H1 (cell line): Measurements from ENCODE around the gene LRP5. TPM values are rescaled to one million over a fixed set of nuclear protein-coding genes. Genes with fewer than 3 reads are reported as not detected.

ENCODE experiments used
- CTCF ChIA-PET: fragments of 300-600 bp; sonication (Branson Sonifier 250); formaldehyde crosslinking; loops from one replicate; lab custom pipeline; 2021; ENCODE audit not compliant: partially characterized antibody; lab: Charles Lee
- POLR2A ChIA-PET: fragments of 300-600 bp; sonication (Branson Sonifier 250); formaldehyde crosslinking; loops from one replicate; lab custom pipeline; 2021; ENCODE audit warnings: inconsistent platforms; ENCODE audit not compliant: partially characterized antibody; lab: Charles Lee
- DNase-seq, 2 experiments: peaks; one replicate each; pipeline versions ENCODE4 v3.0.0 to v3.0.0-alpha.2; 2010 to 2022; ENCODE audit warnings: low spot score in 2 of 2, low read depth in 1 of 2, mixed read lengths in 1 of 2
- FAIRE-seq: peaks from 2 replicates; lab custom pipeline; 2011; peaks lifted over from hg19 to GRCh38; lab: Jason Lieb, UNC
- H2AFZ ChIP-seq: 2 replicates; pipeline ENCODE4 v1.8.1; 2012; ENCODE audit warnings: low read length, inconsistent platforms
- H2AK5ac ChIP-seq: 2 replicates; pipeline ENCODE4 v1.6.1; 2013; ENCODE audit warnings: low read depth, low read length
- H2BK120ac ChIP-seq: replicated peaks from 2 replicates; pipeline ENCODE3; 2013; ENCODE audit warnings: low read depth, low read length, inconsistent platforms
- H2BK12ac ChIP-seq: 2 replicates; pipeline ENCODE4 v1.6.1; 2013; ENCODE audit warnings: low read depth, low read length
- H2BK15ac ChIP-seq: 2 replicates; pipeline ENCODE4 v1.6.1; 2013; ENCODE audit warnings: low read length
- H2BK20ac ChIP-seq: 2 replicates; pipeline ENCODE4 v1.6.1; 2013; ENCODE audit warnings: low read length
- H2BK5ac ChIP-seq: 2 replicates; pipeline ENCODE4 v1.6.1; 2013; ENCODE audit warnings: low read depth, low read length
- H3K14ac ChIP-seq: 2 replicates; pipeline ENCODE4 v1.6.1; 2013; ENCODE audit warnings: inconsistent platforms; ENCODE audit not compliant: insufficient read length
- H3K18ac ChIP-seq: 2 replicates; pipeline ENCODE4 v1.6.1; 2013; ENCODE audit warnings: low read length; ENCODE audit errors: extremely low read depth
- H3K23ac ChIP-seq: 2 replicates; pipeline ENCODE4 v1.6.1; 2013; ENCODE audit warnings: inconsistent platforms; ENCODE audit not compliant: insufficient read length
- H3K23me2 ChIP-seq: 2 replicates; pipeline ENCODE4 v1.6.1; 2013; ENCODE audit warnings: low read depth, low read length
- H3K27ac ChIP-seq: 2 replicates; pipeline ENCODE4 v1.6.1; 2011; ENCODE audit warnings: low read depth, low read length, inconsistent platforms
- H3K27me3 ChIP-seq, 4 experiments: replicated peaks in 1 of 4; 1 replicate in 1 of 4; 2 replicates in 3 of 4; pipeline versions ENCODE4 v1.6.1 to v1.8.1; 2011 to 2013; ENCODE audit warnings: low read length in 3 of 4, mild to moderate bottlenecking in 3 of 4, inconsistent platforms in 2 of 4, mixed read lengths in 2 of 4, moderate library complexity in 1 of 4; ENCODE audit not compliant: control insufficient read depth in 3 of 4, insufficient read depth in 3 of 4; ENCODE audit errors: extremely low read depth in 1 of 4
- H3K36me3 ChIP-seq, 4 experiments: 2 replicates each; pipeline versions ENCODE4 v1.6.1 to v1.8.1; 2011 to 2013; ENCODE audit warnings: mild to moderate bottlenecking in 4 of 4, low read length in 3 of 4, moderate library complexity in 2 of 4, control low read depth in 1 of 4, inconsistent platforms in 1 of 4; ENCODE audit not compliant: insufficient read depth in 4 of 4, control insufficient read depth in 2 of 4
- H3K4ac ChIP-seq: replicated peaks from 2 replicates; pipeline ENCODE3; 2013; ENCODE audit warnings: low read length, low read depth, mixed read lengths, inconsistent platforms; ENCODE audit not compliant: insufficient read length
- H3K4me1 ChIP-seq, 4 experiments: replicated peaks in 1 of 4; 1 replicate in 1 of 4; 2 replicates in 3 of 4; pipeline versions ENCODE4 v1.6.1 to v1.8.1; 2011 to 2013; ENCODE audit warnings: low read length in 3 of 4, inconsistent platforms in 2 of 4, mixed read lengths in 1 of 4; ENCODE audit not compliant: insufficient read depth in 4 of 4, control insufficient read depth in 3 of 4
- H3K4me2 ChIP-seq, 2 experiments: 2 replicates each; pipeline versions ENCODE4 v1.6.1 to v1.8.1; 2011 to 2013; ENCODE audit warnings: low read depth in 2 of 2, low read length in 2 of 2, control low read depth in 1 of 2, inconsistent platforms in 1 of 2, mild to moderate bottlenecking in 1 of 2; ENCODE audit not compliant: insufficient read depth in 1 of 2
- H3K4me3 ChIP-seq, 4 experiments: fragments of 200-600, 300-600 bp in 1 of 4; sonication (generic), shearing (Covaris generic), sonication (Bioruptor Twin) in 1 of 4; 2 replicates each; pipeline versions ENCODE4 v1.5.1 to v1.8.1; 2011 to 2016; ENCODE audit warnings: low read length in 4 of 4, low read depth in 3 of 4, control low read depth in 2 of 4, inconsistent platforms in 2 of 4, mild to moderate bottlenecking in 2 of 4, mixed read lengths in 1 of 4, moderate library complexity in 1 of 4; ENCODE audit not compliant: insufficient read depth in 2 of 4; ENCODE audit errors: extremely low read depth in 1 of 4
- H3K56ac ChIP-seq: replicated peaks from 2 replicates; pipeline ENCODE3; 2013; ENCODE audit warnings: low read depth, mild to moderate bottlenecking, mixed read lengths, low read length, inconsistent platforms; ENCODE audit not compliant: insufficient read length
- H3K79me1 ChIP-seq: 2 replicates; pipeline ENCODE4 v1.6.1; 2013; ENCODE audit warnings: low read depth, low read length, control low read depth
- H3K79me2 ChIP-seq, 2 experiments: 2 replicates each; pipeline versions ENCODE4 v1.6.1 to v1.8.1; 2012 to 2013; ENCODE audit warnings: low read length in 2 of 2, mild to moderate bottlenecking in 2 of 2, inconsistent platforms in 1 of 2; ENCODE audit not compliant: insufficient read depth in 2 of 2, control insufficient read depth in 1 of 2
- H3K9ac ChIP-seq, 4 experiments: replicated peaks in 1 of 4; 1 replicate in 1 of 4; 2 replicates in 3 of 4; pipeline versions ENCODE4 v1.6.1 to v1.8.1; 2011 to 2013; ENCODE audit warnings: low read depth in 3 of 4, low read length in 3 of 4, control low read depth in 2 of 4, mild to moderate bottlenecking in 2 of 4, moderate library complexity in 2 of 4, inconsistent platforms in 1 of 4; ENCODE audit errors: extremely low read depth in 1 of 4
- H3K9me3 ChIP-seq, 2 experiments: 2 replicates each; pipeline versions ENCODE4 v1.6.1 to v1.8.1; 2012 to 2013; ENCODE audit warnings: mild to moderate bottlenecking in 2 of 2, moderate library complexity in 2 of 2, control low read depth in 1 of 2, inconsistent platforms in 1 of 2, low read depth in 1 of 2, low read length in 1 of 2, mixed read lengths in 1 of 2; ENCODE audit not compliant: insufficient read depth in 2 of 2
- H4K20me1 ChIP-seq, 2 experiments: replicated peaks in 1 of 2; 2 replicates each; pipeline versions ENCODE3 to v1.8.1; 2011 to 2013; ENCODE audit warnings: inconsistent platforms in 2 of 2, low read length in 2 of 2, mild to moderate bottlenecking in 1 of 2; ENCODE audit not compliant: insufficient read depth in 2 of 2, control insufficient read depth in 1 of 2
- H4K5ac ChIP-seq: 2 replicates; pipeline ENCODE4 v1.6.1; 2013; ENCODE audit warnings: low read length, low read depth, mixed read lengths, inconsistent platforms; ENCODE audit not compliant: insufficient read length
- H4K8ac ChIP-seq: 2 replicates; pipeline ENCODE4 v1.8.0; 2013; ENCODE audit warnings: mild to moderate bottlenecking, moderate library complexity, low read length, inconsistent platforms; ENCODE audit not compliant: insufficient read depth; ENCODE audit errors: extremely low read depth
- H4K91ac ChIP-seq: replicated peaks from 2 replicates; pipeline ENCODE3; 2013; ENCODE audit warnings: low read length, mixed read lengths, inconsistent platforms; ENCODE audit not compliant: insufficient read length
- BACH1 ChIP-seq: IDR thresholded peaks from 2 replicates; pipeline ENCODE4 v1.6.1; 2012; ENCODE audit warnings: low read length, improper control_type of control experiment
- BCL11A ChIP-seq, 2 experiments: IDR thresholded peaks; one replicate each; pipeline ENCODE4 v1.6.1; 2011; ENCODE audit warnings: low read depth in 2 of 2, low read length in 2 of 2, mild to moderate bottlenecking in 2 of 2
- CTCF ChIP-seq, 3 experiments: IDR thresholded peaks; 1 replicate in 2 of 3; 2 replicates in 1 of 3; pipeline versions ENCODE4 v1.5.1 to v1.6.1; 2011; ENCODE audit warnings: low read length in 3 of 3, mild to moderate bottlenecking in 3 of 3, inconsistent platforms in 2 of 3, low read depth in 1 of 3, moderate library complexity in 1 of 3; ENCODE audit not compliant: insufficient read depth in 1 of 3; ENCODE audit errors: control extremely low read depth in 1 of 3
- EP300 ChIP-seq, 2 experiments: IDR thresholded peaks; 1 replicate in 1 of 2; 2 replicates in 1 of 2; pipeline ENCODE4 v1.6.1; 2011 to 2012; ENCODE audit warnings: low read depth in 2 of 2, low read length in 2 of 2, mild to moderate bottlenecking in 2 of 2, borderline replicate concordance in 1 of 2, inconsistent platforms in 1 of 2, moderate library complexity in 1 of 2
- JUND ChIP-seq: IDR thresholded peaks from 2 replicates; pipeline ENCODE4 v1.6.1; 2011; ENCODE audit warnings: mild to moderate bottlenecking, improper control_type of control experiment, low read length
- MAFK ChIP-seq: IDR thresholded peaks from 2 replicates; pipeline ENCODE4 v1.6.1; 2012; ENCODE audit warnings: low read depth, mild to moderate bottlenecking, improper control_type of control experiment, low read length
- RNF2 ChIP-seq: fragments of 200-900, 300-1000 bp; sonication (generic); IDR thresholded peaks from 2 replicates; pipeline ENCODE4 v1.7.1; 2016; ENCODE audit warnings: borderline replicate concordance, low read depth, mild to moderate bottlenecking, antibody characterized with exemption, low read length; ENCODE audit not compliant: poor library complexity, severe bottlenecking; ENCODE audit errors: missing control alignments
- TBP ChIP-seq: IDR thresholded peaks from 2 replicates; pipeline ENCODE4 v1.6.1; 2011; ENCODE audit warnings: low read depth, low read length, improper control_type of control experiment
- TCF12 ChIP-seq: IDR thresholded peaks from 2 replicates; pipeline ENCODE4 v1.6.1; 2011; ENCODE audit warnings: low read depth, mild to moderate bottlenecking, low read length
- TEAD4 ChIP-seq: IDR thresholded peaks from 2 replicates; pipeline ENCODE4 v1.6.1; 2012; ENCODE audit warnings: low read depth, low read length, inconsistent platforms, mixed read lengths
- ZNF274 ChIP-seq: IDR thresholded peaks from 2 replicates; pipeline ENCODE4 v1.7.0; 2012; ENCODE audit warnings: low read length, borderline replicate concordance; ENCODE audit errors: extremely low read depth
- WGBS, 2 experiments: shearing (Covaris generic) in 1 of 2; methylation state at CpG; one replicate each; pipeline versions ENCODE4 v1.1.6 to v1.1.7; 2013 to 2015; ENCODE audit warnings: low lambda C conversion rate in 2 of 2, mixed read lengths in 2 of 2, inconsistent platforms in 1 of 2, low coverage in 1 of 2, missing lambda C conversion rate in 1 of 2; ENCODE audit not compliant: insufficient replicate concordance in 2 of 2, insufficient coverage in 1 of 2, insufficient read length in 1 of 2; ENCODE audit errors: extremely low coverage in 1 of 2, missing lambda C conversion rate in 1 of 2; 5-methylcytosine and 5-hydroxymethylcytosine counted together
- polyA plus RNA-seq, 7 experiments: library from polyadenylated mRNA; depleted of rRNA in 3 of 7; stranded (reverse) in 5 of 7; unstranded in 2 of 7; fragments of >200 nt in 5 of 7; fragments of 200-250 nt in 2 of 7; gene quantifications; 1 replicate in 5 of 7; 2 replicates in 1 of 7; 4 replicates in 1 of 7; pipeline versions ENCODE4 v1.2.1 to v1.2.3, GENCODE V29; 2011 to 2013; ENCODE audit warnings: missing spikeins in 2 of 7, mixed read lengths in 2 of 7
- total RNA-seq: library from RNA; stranded (reverse); fragmentation: NEBNext Ultra II Directional; extraction: Animal tissue kit (Norgen Biotek cat#: 25700); gene quantifications from 2 replicates; pipeline ENCODE4 v1.2.1, GENCODE V29; 2021

The LRP5 gene
- total and polyA plus RNA-seq, 2 of the 8 experiments (the other 6 are each of a cell fraction or from before 2014, with no cell fraction given), result 19.0 to 38.9 TPM

- ChIA-PET POLR2A (interaction anchor here (1.1 to 1.4 kb wide), 2 partner anchors 20 to 25 kb away, joined by 3 to 4 read pairs; no protein-coding TSS in a partner anchor), CTCF (interaction anchor here (1.7 kb wide), 1 partner anchor 120 kb away, joined by 4 read pairs; no protein-coding TSS in a partner anchor)
- no peak overlapping the region for H3K23ac ChIP-seq
- H3K79me1 ChIP-seq, result peaks cover 13% of the 10 kb centered on the region
- no peak overlapping the region for H3K18ac ChIP-seq
- H2BK12ac ChIP-seq, result no peak overlapping the region
- no peaks in the 10 kb centered on the region for H3K9me3 ChIP-seq
- H3K4ac ChIP-seq, result no peak overlapping the region
- 100% methylated on average over 1 of the region's 1 CpG; no CpG with 5 or more reads in 1 of the 2 experiments for WGBS, 2 experiments
- no peak overlapping the region for H3K9ac ChIP-seq
- H2BK15ac ChIP-seq, result no peak overlapping the region
- peaks cover 70 to 78% of the 10 kb centered on the region in 2 experiments for H3K79me2 ChIP-seq
- no peak overlapping the region; a peak in 1 of 4 replicates for H3K4me2 ChIP-seq
- no peak overlapping the region for H3K4me3 ChIP-seq
- no peak overlapping the region for H4K8ac ChIP-seq
- H2AFZ ChIP-seq, result no peak overlapping the region
- FAIRE-seq (no peak), DNase-seq (no peak)
- peaks cover 12% of the 10 kb centered on the region for H3K23me2 ChIP-seq
- no peak overlapping the region for H3K14ac ChIP-seq
- H2BK5ac ChIP-seq, result no peak overlapping the region
- peaks cover 42 to 46% of the 10 kb centered on the region in 2 experiments for H4K20me1 ChIP-seq
- H2AK5ac ChIP-seq, result no peak overlapping the region
- no peak overlapping the region for H3K27ac ChIP-seq
- peaks cover 0 to 13% (median 4%) of the 10 kb centered on the region in 4 experiments; a peak in 6 of 7 replicates for H3K4me1 ChIP-seq
- no peak overlapping the region for H4K5ac ChIP-seq
- H3K36me3 ChIP-seq, result no peaks in the 10 kb centered on the region; a peak in 2 of 8 replicates
- H2BK120ac ChIP-seq, result no peak overlapping the region
- H2BK20ac ChIP-seq, result no peak overlapping the region
- no peak overlapping the region for H3K56ac ChIP-seq
- no peaks in the 10 kb centered on the region for H3K27me3 ChIP-seq
- no peak overlapping the region for H4K91ac ChIP-seq
- no peak for TF ChIP-seq CTCF (IDR thresholded peaks at IDR 0.05; ENCODE audit: control extremely low read depth in 1 of 3, insufficient read depth in 1 of 3, low read depth in 1 of 3, low read length in 3 of 3)
- no peak for TF ChIP-seq ZNF274
- no peak for TF ChIP-seq RNF2
- no peak for TF ChIP-seq TEAD4
- no peak for TF ChIP-seq EP300 (IDR thresholded peaks at IDR 0.05; ENCODE audit: borderline replicate concordance in 1 of 2, low read depth in 2 of 2, low read length in 2 of 2)
- TF ChIP-seq JUND, result no peak
- TF ChIP-seq BCL11A (IDR thresholded peaks at IDR 0.05; ENCODE audit: low read depth in 2 of 2, low read length in 2 of 2), result no peak
- no peak for TF ChIP-seq BACH1
- no peak for TF ChIP-seq TCF12
- TF ChIP-seq MAFK, result no peak
- TF ChIP-seq TBP, result no peak
Measured at GRCh38 chr11:68463714-68464113, 151.3 kb downstream of the LRP5 start.
